IgD-negative memory B cell (primary cell): ENCODE results near the gene ACACB. TPM values are rescaled to one million over a fixed set of nuclear protein-coding genes. Genes with fewer than 3 reads are reported as not detected.
"Not testable (repeated sequence)": the region's sequence is repeated elsewhere in the genome, so short reads cannot be mapped to it uniquely, and the experiment has no call there.

ENCODE experiments used
- H3K27ac Mint-ChIP-seq, 3 donors: one replicate each; pipeline ENCODE4 v1.8.0; 2020 to 2022; ENCODE audit warnings: mild to moderate bottlenecking in 3 of 3, mixed read lengths in 3 of 3, moderate library complexity in 1 of 3
- H3K27me3 Mint-ChIP-seq: one replicate; pipeline ENCODE4 v1.8.0; 2021; ENCODE audit warnings: mixed read lengths
- H3K36me3 Mint-ChIP-seq: one replicate; pipeline ENCODE4 v1.8.0; 2020; ENCODE audit warnings: mild to moderate bottlenecking, mixed read lengths
- H3K4me1 Mint-ChIP-seq, 3 donors: one replicate each; pipeline ENCODE4 v1.8.0; 2020 to 2022; ENCODE audit warnings: mixed read lengths in 3 of 3, mild to moderate bottlenecking in 1 of 3
- H3K4me3 Mint-ChIP-seq, 4 donors: one replicate each; pipeline ENCODE4 v1.8.0; 2020 to 2022; ENCODE audit warnings: mild to moderate bottlenecking in 4 of 4, mixed read lengths in 4 of 4, moderate library complexity in 3 of 4
- H3K9me3 Mint-ChIP-seq, 3 donors: one replicate each; pipeline ENCODE4 v1.8.0; 2020 to 2021; ENCODE audit warnings: mixed read lengths in 3 of 3, mild to moderate bottlenecking in 1 of 3
- polyA plus RNA-seq: library from polyadenylated mRNA; unstranded; fragments of 300-500 nt; fragmentation: Illumina TruSeq; gene quantifications from one replicate; pipeline ENCODE4 v1.2.3, GENCODE V29; 2021

ACACB gene
- polyA plus RNA-seq, 1 donor from 2014 or later, result 2.4 TPM

DNA sequence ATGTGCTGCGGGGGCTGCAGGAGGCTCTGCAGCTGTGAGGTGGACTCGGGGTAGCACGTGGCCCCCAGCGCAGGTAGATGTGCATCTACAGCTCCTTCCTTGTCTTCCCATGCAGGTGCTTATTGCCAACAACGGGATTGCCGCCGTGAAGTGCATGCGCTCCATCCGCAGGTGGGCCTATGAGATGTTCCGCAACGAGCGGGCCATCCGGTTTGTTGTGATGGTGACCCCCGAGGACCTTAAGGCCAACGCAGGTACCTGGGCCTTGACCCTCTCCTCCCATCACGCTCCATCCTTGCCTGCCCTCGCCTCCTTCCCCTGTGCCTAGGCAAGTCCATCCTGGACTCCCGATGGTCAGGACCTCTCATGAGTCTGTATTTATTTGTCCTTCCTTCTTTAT lies 51.4 kb downstream of the ACACB start:
- Mint-ChIP-seq H3K4me1 (peaks cover 0 to 2% (median 0%) of the 10 kb centered on the region in 3 donors), H3K9me3 (peaks cover 0 to under 1% (median 0%) of the 10 kb centered on the region in 3 donors), H3K27me3 (no peaks in the 10 kb centered on the region), H3K36me3 (peaks cover 22% of the 10 kb centered on the region), H3K27ac (no peak overlapping the region), H3K4me3 (peak overlapping the region in 1 of 4 donors; percentile 52)

- Mint-ChIP-seq H3K36me3 (peaks cover 22% of the 10 kb centered on the region), H3K27ac (no peak overlapping the region), H3K9me3 (peaks cover 0 to 3% (median 0%) of the 10 kb centered on the region in 3 donors)
These were observed 52.9 kb downstream of the ACACB start for GRCh38 chr12:109169262-109169661.

DNA sequence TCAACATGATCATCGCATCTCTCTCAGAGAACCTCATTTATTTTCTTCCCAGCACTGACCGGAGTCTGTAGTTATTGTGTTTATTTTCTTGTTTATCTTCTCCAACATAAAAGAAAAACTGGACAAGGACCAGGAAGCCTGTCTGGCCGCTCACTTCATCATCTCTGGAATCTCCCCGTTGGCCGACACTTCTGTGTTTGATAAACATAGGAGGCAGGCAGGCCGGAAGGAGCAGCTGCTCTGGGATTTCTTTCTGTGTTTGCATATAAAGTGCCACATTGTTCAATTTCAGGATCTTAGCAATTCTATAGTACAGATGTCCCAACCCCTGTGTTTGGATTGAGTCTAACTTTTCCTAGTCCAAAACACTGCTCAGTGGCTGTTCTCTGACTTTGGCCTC lies 53.3 kb downstream of the ACACB start:
- H3K36me3 Mint-ChIP-seq, result peaks cover 22% of the 10 kb centered on the region

More at GRCh38 chr12:109169262-109169661, 52.9 kb downstream of the ACACB start:
- Mint-ChIP-seq H3K4me3 (no peak overlapping the region), H3K27me3 (no peaks in the 10 kb centered on the region), H3K4me1 (peaks cover 0 to 2% (median 0%) of the 10 kb centered on the region in 3 donors)

GRCh38 chr12:109170324-109170723 lies 53.9 kb downstream of the ACACB start:
- peaks cover 23% of the 10 kb centered on the region for H3K36me3 Mint-ChIP-seq

More for the DNA sequence above, 53.3 kb downstream of the ACACB start:
- H3K4me3 Mint-ChIP-seq, result no peak overlapping the region
- peaks cover 0 to 2% (median 0%) of the 10 kb centered on the region in 3 donors for H3K4me1 Mint-ChIP-seq
- H3K27ac Mint-ChIP-seq, result no peak overlapping the region
- no peaks in the 10 kb centered on the region for H3K27me3 Mint-ChIP-seq
- peaks cover 0 to 3% (median 0%) of the 10 kb centered on the region in 3 donors for H3K9me3 Mint-ChIP-seq

DNA sequence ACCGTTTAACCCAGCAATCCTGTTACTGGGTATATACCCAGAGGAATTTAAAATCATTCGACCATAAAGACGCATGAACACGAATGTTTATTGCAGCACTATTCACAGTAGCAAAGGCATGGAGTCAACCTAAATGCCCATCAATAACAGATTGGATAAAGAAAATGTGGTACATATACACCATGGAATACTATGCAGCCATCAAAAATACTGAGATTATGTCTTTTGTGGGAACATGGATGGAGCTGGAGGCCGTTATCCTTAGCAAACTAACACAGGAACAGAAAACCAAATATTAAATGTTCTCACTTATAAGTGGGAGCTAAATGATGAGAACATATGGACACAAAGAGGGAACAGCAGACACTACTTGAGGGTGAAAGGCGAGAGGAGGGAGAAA lies 56.4 kb downstream of the ACACB start:
- H3K27me3 Mint-ChIP-seq, H3K4me3 Mint-ChIP-seq: not testable (repeated sequence)

More at GRCh38 chr12:109170324-109170723, 53.9 kb downstream of the ACACB start:
- H3K9me3 Mint-ChIP-seq, result peaks cover 0 to 3% (median 0%) of the 10 kb centered on the region in 3 donors
- no peak overlapping the region for H3K27ac Mint-ChIP-seq
- H3K4me1 Mint-ChIP-seq, result peaks cover 0 to under 1% (median 0%) of the 10 kb centered on the region in 3 donors
- no peak overlapping the region for H3K4me3 Mint-ChIP-seq
- no peaks in the 10 kb centered on the region for H3K27me3 Mint-ChIP-seq

GRCh38 chr12:109173443-109174240 lies 57.3 kb downstream of the ACACB start:
- Mint-ChIP-seq H3K4me3 (no peak overlapping the region), H3K9me3 (peaks cover 0 to 3% (median 0%) of the 10 kb centered on the region in 3 donors), H3K27ac (no peak overlapping the region), H3K36me3 (peaks cover 21% of the 10 kb centered on the region), H3K4me1 (no peaks in the 10 kb centered on the region), H3K27me3 (no peaks in the 10 kb centered on the region)

More for the DNA sequence above, 56.4 kb downstream of the ACACB start:
- peaks cover 24% of the 10 kb centered on the region for H3K36me3 Mint-ChIP-seq
- not testable (repeated sequence) for H3K27ac Mint-ChIP-seq, H3K4me1 Mint-ChIP-seq, H3K9me3 Mint-ChIP-seq

- H3K4me1 Mint-ChIP-seq, result no peaks in the 10 kb centered on the region
- H3K4me3 Mint-ChIP-seq, result no peak overlapping the region
- peaks cover 0 to 3% (median 0%) of the 10 kb centered on the region in 3 donors for H3K9me3 Mint-ChIP-seq
- no peak overlapping the region for H3K27ac Mint-ChIP-seq
- peaks cover 23% of the 10 kb centered on the region for H3K36me3 Mint-ChIP-seq
- H3K27me3 Mint-ChIP-seq, result no peaks in the 10 kb centered on the region
These were observed 58.1 kb downstream of the ACACB start for GRCh38 chr12:109174468-109174867.

GRCh38 chr12:109178532-109178931 lies 62.1 kb downstream of the ACACB start:
- no peaks in the 10 kb centered on the region for H3K4me1 Mint-ChIP-seq
- H3K27ac Mint-ChIP-seq, result peak overlapping the region in 1 of 3 donors; percentile 5
- no peak overlapping the region for H3K4me3 Mint-ChIP-seq
- no peaks in the 10 kb centered on the region for H3K9me3 Mint-ChIP-seq
- H3K27me3 Mint-ChIP-seq, result no peaks in the 10 kb centered on the region
- H3K36me3 Mint-ChIP-seq, result peaks cover 14% of the 10 kb centered on the region

GRCh38 chr12:109179927-109180326 lies 63.5 kb downstream of the ACACB start:
- H3K4me3 Mint-ChIP-seq, result no peak overlapping the region
- H3K36me3 Mint-ChIP-seq, result peaks cover 19% of the 10 kb centered on the region
- H3K9me3 Mint-ChIP-seq, result no peaks in the 10 kb centered on the region
- H3K27ac Mint-ChIP-seq, result no peak overlapping the region
- H3K4me1 Mint-ChIP-seq, result no peaks in the 10 kb centered on the region
- H3K27me3 Mint-ChIP-seq, result no peaks in the 10 kb centered on the region

DNA sequence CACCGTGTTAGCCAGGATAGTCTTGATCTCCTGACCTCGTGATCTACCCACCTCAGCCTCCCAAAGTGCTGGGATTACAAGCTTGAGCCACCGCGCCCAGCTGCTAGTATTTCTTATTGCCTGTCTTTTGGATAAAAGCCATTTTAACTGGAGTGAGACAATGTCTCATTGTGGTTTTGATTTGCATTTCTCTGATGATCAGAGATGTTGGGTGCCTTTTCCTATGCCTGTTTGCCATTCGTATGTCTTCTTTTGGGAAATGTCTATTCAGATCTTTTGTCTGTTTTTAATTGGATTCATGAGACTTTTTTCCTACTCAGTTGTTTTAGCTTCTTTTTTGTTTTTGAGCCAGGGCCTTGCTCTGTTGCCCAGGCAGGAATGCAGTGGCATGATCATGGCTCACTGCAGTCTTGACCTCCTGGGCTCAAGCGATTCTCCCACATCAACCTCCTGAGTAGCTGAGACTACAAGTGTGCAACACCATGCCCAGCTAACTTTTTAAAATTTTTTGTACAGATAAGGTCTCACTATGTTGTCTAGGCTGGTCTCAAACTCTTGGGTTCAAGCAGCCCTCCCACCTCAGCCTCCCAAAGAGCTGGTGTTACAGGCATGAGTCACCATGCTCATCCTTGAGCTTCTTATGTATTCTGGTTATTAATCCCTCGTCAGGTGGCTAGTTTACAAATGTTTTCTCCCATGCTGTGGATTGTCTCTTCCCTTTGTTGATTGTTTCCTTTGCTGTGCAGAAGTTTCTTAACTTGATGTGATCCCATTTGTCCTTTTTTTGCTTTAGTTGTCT lies 65.9 kb downstream of the ACACB start:
- H3K27me3 Mint-ChIP-seq, result no peaks in the 10 kb centered on the region

GRCh38 chr12:109185441-109185840 lies 69.1 kb downstream of the ACACB start:
- H3K27ac Mint-ChIP-seq, result no peak overlapping the region
- H3K4me3 Mint-ChIP-seq, result no peak overlapping the region
- peaks cover 16% of the 10 kb centered on the region for H3K36me3 Mint-ChIP-seq
- no peaks in the 10 kb centered on the region for H3K27me3 Mint-ChIP-seq
- no peaks in the 10 kb centered on the region for H3K9me3 Mint-ChIP-seq
- H3K4me1 Mint-ChIP-seq, result no peaks in the 10 kb centered on the region

More for the DNA sequence above, 65.9 kb downstream of the ACACB start:
- H3K36me3 Mint-ChIP-seq, result peaks cover 14% of the 10 kb centered on the region
- no peak overlapping the region for H3K27ac Mint-ChIP-seq
- no peaks in the 10 kb centered on the region for H3K4me1 Mint-ChIP-seq
- no peaks in the 10 kb centered on the region for H3K9me3 Mint-ChIP-seq
- no peak overlapping the region for H3K4me3 Mint-ChIP-seq

- Mint-ChIP-seq H3K36me3 (peaks cover 16% of the 10 kb centered on the region), H3K9me3 (no peaks in the 10 kb centered on the region), H3K27ac (no peak overlapping the region), H3K27me3 (no peaks in the 10 kb centered on the region), H3K4me1 (no peaks in the 10 kb centered on the region), H3K4me3 (no peak overlapping the region)
These were observed 70.7 kb downstream of the ACACB start for GRCh38 chr12:109186993-109187653.

DNA sequence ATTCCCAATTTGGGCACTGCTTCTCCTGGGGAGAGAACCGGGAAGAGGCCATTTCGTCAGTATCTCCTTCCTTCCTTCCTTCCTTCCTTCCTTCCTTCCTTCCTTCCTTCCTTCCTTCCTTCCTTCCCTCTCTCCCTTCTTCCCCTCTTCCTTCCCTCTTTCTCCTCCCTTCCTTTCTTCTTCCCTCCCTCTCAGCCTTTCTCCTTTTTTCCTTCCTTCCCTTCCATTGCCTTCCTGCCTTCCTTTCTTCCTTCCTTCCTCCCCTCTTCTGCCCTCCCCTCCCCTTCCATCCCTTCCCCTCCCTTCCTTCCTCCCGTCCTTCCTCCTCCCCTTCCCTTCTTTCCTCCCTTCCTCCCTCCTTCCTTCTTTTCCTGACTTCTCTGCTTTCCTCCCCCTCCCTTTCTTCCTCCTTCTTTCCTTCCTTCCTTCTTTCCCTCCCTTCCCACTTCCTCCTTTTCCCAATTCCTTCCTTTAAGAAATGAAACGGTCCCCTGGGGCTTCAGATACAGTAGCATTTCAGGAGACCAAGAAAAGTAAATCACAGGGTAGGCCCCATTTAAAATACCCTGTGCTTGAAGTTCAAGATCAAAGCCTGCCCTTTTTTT lies 71.8 kb downstream of the ACACB start:
- no peaks in the 10 kb centered on the region for H3K4me1 Mint-ChIP-seq
- peaks cover 14% of the 10 kb centered on the region for H3K36me3 Mint-ChIP-seq
- H3K27me3 Mint-ChIP-seq, result no peaks in the 10 kb centered on the region
- H3K9me3 Mint-ChIP-seq, result no peaks in the 10 kb centered on the region
- no peak overlapping the region for H3K4me3 Mint-ChIP-seq
- no peak overlapping the region for H3K27ac Mint-ChIP-seq

GRCh38 chr12:109189291-109189690 lies 72.9 kb downstream of the ACACB start:
- Mint-ChIP-seq H3K27me3 (no peaks in the 10 kb centered on the region), H3K27ac (no peak overlapping the region), H3K4me3 (no peak overlapping the region), H3K9me3 (no peaks in the 10 kb centered on the region), H3K36me3 (peaks cover 12% of the 10 kb centered on the region), H3K4me1 (no peaks in the 10 kb centered on the region)
